HEK293 (cell line): ENCODE measurements around the gene ANKRD52.

Experiments used
- BCL11A ChIP-seq: fragments of 450-650 bp; formaldehyde crosslinking; IDR thresholded peaks from 2 replicates; pipeline ENCODE4 v1.5.1; 2016; ENCODE audit warnings: low read depth, missing biosample characterization, missing genetic modification characterization
- KLF16 ChIP-seq: fragments of 450-650 bp; formaldehyde crosslinking; IDR thresholded peaks from 2 replicates; pipeline ENCODE4 v1.5.1; 2017; ENCODE audit warnings: missing biosample characterization, missing genetic modification characterization
- MEIS1 ChIP-seq: sonication (generic); formaldehyde crosslinking; IDR thresholded peaks from 2 replicates; pipeline ENCODE4 v1.8.1; 2022; ENCODE audit warnings: missing genetic modification reagents, mild to moderate bottlenecking, borderline replicate concordance
- OVOL3 ChIP-seq: fragments of 450-650 bp; formaldehyde crosslinking; IDR thresholded peaks from 2 replicates; pipeline ENCODE4 v1.5.1; 2016; ENCODE audit warnings: missing biosample characterization, missing genetic modification characterization
- SALL2 ChIP-seq: fragments of 450-650 bp; formaldehyde crosslinking; IDR thresholded peaks from 2 replicates; pipeline ENCODE4 v1.5.0; 2017; ENCODE audit warnings: missing biosample characterization, mild to moderate bottlenecking, missing genetic modification characterization, borderline replicate concordance
- YY2 ChIP-seq: fragments of 450-650 bp; formaldehyde crosslinking; IDR thresholded peaks from 2 replicates; pipeline ENCODE4 v1.5.1; 2016; ENCODE audit warnings: missing biosample characterization, missing genetic modification characterization
- ZBTB21 ChIP-seq: fragments of 450-650 bp; formaldehyde crosslinking; IDR thresholded peaks from 2 replicates; pipeline ENCODE4 v1.5.1; 2017; ENCODE audit warnings: missing biosample characterization, missing genetic modification characterization
- ZEB2 ChIP-seq: fragments of 450-650 bp; formaldehyde crosslinking; IDR thresholded peaks from 2 replicates; pipeline ENCODE4 v1.5.1; 2016; ENCODE audit warnings: missing biosample characterization, missing genetic modification characterization
- ZNF138 ChIP-seq: fragments of 450-650 bp; formaldehyde crosslinking; IDR thresholded peaks from 2 replicates; pipeline ENCODE4 v1.5.1; 2016; ENCODE audit warnings: missing biosample characterization, missing genetic modification characterization, borderline replicate concordance
- ZNF16 ChIP-seq: fragments of 450-650 bp; formaldehyde crosslinking; IDR thresholded peaks from 2 replicates; pipeline ENCODE4 v1.5.1; 2016; ENCODE audit warnings: low read depth, missing biosample characterization, missing genetic modification characterization
- ZNF24 ChIP-seq: fragments of 450-650 bp; formaldehyde crosslinking; IDR thresholded peaks from 2 replicates; pipeline ENCODE4 v1.5.1; 2016; ENCODE audit warnings: missing biosample characterization, missing genetic modification characterization
- ZNF248 ChIP-seq: fragments of 450-650 bp; formaldehyde crosslinking; IDR thresholded peaks from 2 replicates; pipeline ENCODE4 v1.5.1; 2017; ENCODE audit warnings: missing biosample characterization, missing genetic modification characterization
- ZNF302 ChIP-seq: fragments of 450-650 bp; formaldehyde crosslinking; IDR thresholded peaks from 2 replicates; pipeline ENCODE4 v1.5.1; 2016; ENCODE audit warnings: missing biosample characterization, missing genetic modification characterization, low read depth
- ZNF324 ChIP-seq: fragments of 450-650 bp; formaldehyde crosslinking; IDR thresholded peaks from 2 replicates; pipeline ENCODE4 v1.5.1; 2016; ENCODE audit warnings: missing biosample characterization, missing genetic modification characterization
- ZNF341 ChIP-seq: fragments of 450-650 bp; formaldehyde crosslinking; IDR thresholded peaks from 2 replicates; pipeline ENCODE4; 2016; ENCODE audit warnings: low read depth, missing biosample characterization, missing genetic modification characterization
- ZNF37A ChIP-seq: fragments of 450-650 bp; IDR thresholded peaks from 2 replicates; pipeline ENCODE4 v1.5.1; 2018; ENCODE audit warnings: missing biosample characterization, missing genetic modification characterization
- ZNF473 ChIP-seq: fragments of 450-650 bp; formaldehyde crosslinking; IDR thresholded peaks from 2 replicates; pipeline ENCODE4 v1.5.1; 2017; ENCODE audit warnings: missing biosample characterization, missing genetic modification characterization
- ZNF48 ChIP-seq: fragments of 450-650 bp; formaldehyde crosslinking; IDR thresholded peaks from 2 replicates; pipeline ENCODE4 v1.5.1; 2016; ENCODE audit warnings: missing biosample characterization, missing genetic modification characterization
- ZNF521 ChIP-seq: fragments of 450-650 bp; formaldehyde crosslinking; IDR thresholded peaks from 2 replicates; pipeline ENCODE4 v1.5.1; 2017; ENCODE audit warnings: missing biosample characterization, mild to moderate bottlenecking, missing genetic modification characterization
- ZNF585B ChIP-seq: fragments of 450-650 bp; formaldehyde crosslinking; IDR thresholded peaks from 2 replicates; pipeline ENCODE4 v1.5.1; 2016; ENCODE audit warnings: missing biosample characterization, missing genetic modification characterization
- ZNF600 ChIP-seq: fragments of 450-650 bp; formaldehyde crosslinking; IDR thresholded peaks from 2 replicates; pipeline ENCODE4 v1.5.1; 2016; ENCODE audit warnings: missing biosample characterization, missing genetic modification characterization
- ZNF621 ChIP-seq: fragments of 450-650 bp; formaldehyde crosslinking; IDR thresholded peaks from 2 replicates; pipeline ENCODE4 v1.5.1; 2017; ENCODE audit warnings: missing biosample characterization, missing genetic modification characterization
- ZNF776 ChIP-seq: fragments of 450-650 bp; formaldehyde crosslinking; IDR thresholded peaks from 2 replicates; pipeline ENCODE4 v1.5.0; 2017; ENCODE audit warnings: missing biosample characterization, missing genetic modification characterization, borderline replicate concordance
- ZNF791 ChIP-seq: fragments of 450-650 bp; formaldehyde crosslinking; IDR thresholded peaks from 2 replicates; pipeline ENCODE4 v1.5.1; 2016; ENCODE audit warnings: missing biosample characterization, missing genetic modification characterization
- TF ChIP-seq, protein P1 (sequence below): fragments of 450-650 bp; formaldehyde crosslinking; IDR thresholded peaks from 2 replicates; pipeline ENCODE4 v1.5.1; 2016; ENCODE audit warnings: missing biosample characterization, missing genetic modification characterization
- TF ChIP-seq, protein P2 (sequence below): fragments of 450-650 bp; formaldehyde crosslinking; IDR thresholded peaks from 2 replicates; pipeline ENCODE4 v1.5.1; 2016; ENCODE audit warnings: missing biosample characterization, missing genetic modification characterization
- TF ChIP-seq, protein P3 (sequence below): fragments of 450-650 bp; formaldehyde crosslinking; IDR thresholded peaks from 2 replicates; pipeline ENCODE4 v1.5.1; 2016; ENCODE audit warnings: missing biosample characterization, missing genetic modification characterization
- TF ChIP-seq, protein P4 (sequence below): fragments of 450-650 bp; formaldehyde crosslinking; conservative IDR thresholded peaks from 2 replicates; pipeline ENCODE4 v1.5.1; 2016; ENCODE audit warnings: low read depth, missing biosample characterization, missing genetic modification characterization
- TF ChIP-seq, protein P5 (sequence below): fragments of 450-650 bp; IDR thresholded peaks from 2 replicates; pipeline ENCODE4 v1.5.1; 2018; ENCODE audit warnings: missing biosample characterization, missing genetic modification characterization
- TF ChIP-seq, protein P6 (sequence below): fragments of 450-650 bp; formaldehyde crosslinking; IDR thresholded peaks from 2 replicates; pipeline ENCODE4 v1.5.1; 2016; ENCODE audit warnings: missing biosample characterization, missing genetic modification characterization

Gene ANKRD52

DNA sequence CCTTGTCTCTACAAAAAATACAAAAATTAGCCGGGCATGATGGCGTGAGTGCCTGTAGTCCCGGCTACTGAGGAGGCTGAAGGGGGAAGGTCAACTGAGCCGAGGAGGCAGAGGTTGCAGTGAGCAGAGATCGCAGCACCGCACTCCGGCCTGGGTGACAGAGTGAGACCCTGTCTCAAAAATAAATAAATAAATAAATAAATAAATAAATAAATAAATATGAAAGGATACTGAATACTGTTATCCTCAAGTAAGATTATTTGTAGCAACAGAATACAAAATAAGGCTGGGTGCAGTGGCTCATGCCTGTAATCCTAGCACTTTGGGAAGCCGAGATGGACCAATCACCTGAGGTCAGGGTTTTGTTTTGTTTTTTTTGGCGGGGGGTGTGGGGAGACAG, 38.3 kb downstream of the ANKRD52 start (continued):
- TF ChIP-seq, protein P1, sequence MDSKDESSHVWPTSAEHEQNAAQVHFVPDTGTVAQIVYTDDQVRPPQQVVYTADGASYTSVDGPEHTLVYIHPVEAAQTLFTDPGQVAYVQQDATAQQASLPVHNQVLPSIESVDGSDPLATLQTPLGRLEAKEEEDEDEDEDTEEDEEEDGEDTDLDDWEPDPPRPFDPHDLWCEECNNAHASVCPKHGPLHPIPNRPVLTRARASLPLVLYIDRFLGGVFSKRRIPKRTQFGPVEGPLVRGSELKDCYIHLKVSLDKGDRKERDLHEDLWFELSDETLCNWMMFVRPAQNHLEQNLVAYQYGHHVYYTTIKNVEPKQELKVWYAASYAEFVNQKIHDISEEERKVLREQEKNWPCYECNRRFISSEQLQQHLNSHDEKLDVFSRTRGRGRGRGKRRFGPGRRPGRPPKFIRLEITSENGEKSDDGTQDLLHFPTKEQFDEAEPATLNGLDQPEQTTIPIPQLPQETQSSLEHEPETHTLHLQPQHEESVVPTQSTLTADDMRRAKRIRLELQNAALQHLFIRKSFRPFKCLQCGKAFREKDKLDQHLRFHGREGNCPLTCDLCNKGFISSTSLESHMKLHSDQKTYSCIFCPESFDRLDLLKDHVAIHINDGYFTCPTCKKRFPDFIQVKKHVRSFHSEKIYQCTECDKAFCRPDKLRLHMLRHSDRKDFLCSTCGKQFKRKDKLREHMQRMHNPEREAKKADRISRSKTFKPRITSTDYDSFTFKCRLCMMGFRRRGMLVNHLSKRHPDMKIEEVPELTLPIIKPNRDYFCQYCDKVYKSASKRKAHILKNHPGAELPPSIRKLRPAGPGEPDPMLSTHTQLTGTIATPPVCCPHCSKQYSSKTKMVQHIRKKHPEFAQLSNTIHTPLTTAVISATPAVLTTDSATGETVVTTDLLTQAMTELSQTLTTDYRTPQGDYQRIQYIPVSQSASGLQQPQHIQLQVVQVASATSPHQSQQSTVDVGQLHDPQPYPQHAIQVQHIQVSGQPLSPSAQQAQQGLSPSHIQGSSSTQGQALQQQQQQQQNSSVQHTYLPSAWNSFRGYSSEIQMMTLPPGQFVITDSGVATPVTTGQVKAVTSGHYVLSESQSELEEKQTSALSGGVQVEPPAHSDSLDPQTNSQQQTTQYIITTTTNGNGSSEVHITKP: no peak
- TF ChIP-seq ZNF341 (0 out of 2 replicates have a peak, but pooled peaks have one; percentile 34), MEIS1 (CRISPR knock-in tag) (no peak), ZNF521 (no peak), ZNF37A (no peak), YY2 (no peak), OVOL3 (tag by site-specific recombination) (no peak; the same call in 1 of the 2 replicates), ZEB2 (no peak; the same call in 1 of the 2 replicates), ZNF16 (tag by site-specific recombination) (no peak), ZNF621 (tag by site-specific recombination) (no peak), ZNF48 (no peak), ZNF585B (no peak), ZNF248 (tag by site-specific recombination) (no peak), SALL2 (no peak), ZBTB21 (peak; percentile 49; the same call in 1 of the 2 replicates), ZNF776 (tag by site-specific recombination) (no peak), ZNF324 (no peak), ZNF24 (peak; percentile 52; the same call in 1 of the 2 replicates), BCL11A (no peak), ZNF600 (tag by site-specific recombination) (no peak), ZNF302 (tag by site-specific recombination) (no peak), ZNF473 (tag by site-specific recombination) (no peak), ZNF138 (tag by site-specific recombination) (no peak), KLF16 (no peak), ZNF791 (peak; percentile 88)
- TF ChIP-seq, protein P2, sequence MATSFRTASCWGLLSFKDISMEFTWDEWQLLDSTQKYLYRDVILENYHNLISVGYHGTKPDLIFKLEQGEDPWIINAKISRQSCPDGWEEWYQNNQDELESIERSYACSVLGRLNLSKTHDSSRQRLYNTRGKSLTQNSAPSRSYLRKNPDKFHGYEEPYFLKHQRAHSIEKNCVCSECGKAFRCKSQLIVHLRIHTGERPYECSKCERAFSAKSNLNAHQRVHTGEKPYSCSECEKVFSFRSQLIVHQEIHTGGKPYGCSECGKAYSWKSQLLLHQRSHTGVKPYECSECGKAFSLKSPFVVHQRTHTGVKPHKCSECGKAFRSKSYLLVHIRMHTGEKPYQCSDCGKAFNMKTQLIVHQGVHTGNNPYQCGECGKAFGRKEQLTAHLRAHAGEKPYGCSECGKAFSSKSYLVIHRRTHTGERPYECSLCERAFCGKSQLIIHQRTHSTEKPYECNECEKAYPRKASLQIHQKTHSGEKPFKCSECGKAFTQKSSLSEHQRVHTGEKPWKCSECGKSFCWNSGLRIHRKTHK (tag by site-specific recombination): no peak
- TF ChIP-seq, protein P3, sequence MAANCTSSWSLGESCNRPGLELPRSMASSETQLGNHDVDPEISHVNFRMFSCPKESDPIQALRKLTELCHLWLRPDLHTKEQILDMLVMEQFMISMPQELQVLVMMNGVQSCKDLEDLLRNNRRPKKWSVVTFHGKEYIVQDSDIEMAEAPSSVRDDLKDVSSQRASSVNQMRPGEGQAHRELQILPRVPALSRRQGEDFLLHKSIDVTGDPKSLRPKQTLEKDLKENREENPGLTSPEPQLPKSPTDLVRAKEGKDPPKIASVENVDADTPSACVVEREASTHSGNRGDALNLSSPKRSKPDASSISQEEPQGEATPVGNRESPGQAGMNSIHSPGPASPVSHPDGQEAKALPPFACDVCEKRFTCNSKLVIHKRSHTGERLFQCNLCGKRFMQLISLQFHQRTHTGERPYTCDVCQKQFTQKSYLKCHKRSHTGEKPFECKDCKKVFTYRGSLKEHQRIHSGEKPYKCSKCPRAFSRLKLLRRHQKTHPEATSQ: no peak
- TF ChIP-seq, protein P4, sequence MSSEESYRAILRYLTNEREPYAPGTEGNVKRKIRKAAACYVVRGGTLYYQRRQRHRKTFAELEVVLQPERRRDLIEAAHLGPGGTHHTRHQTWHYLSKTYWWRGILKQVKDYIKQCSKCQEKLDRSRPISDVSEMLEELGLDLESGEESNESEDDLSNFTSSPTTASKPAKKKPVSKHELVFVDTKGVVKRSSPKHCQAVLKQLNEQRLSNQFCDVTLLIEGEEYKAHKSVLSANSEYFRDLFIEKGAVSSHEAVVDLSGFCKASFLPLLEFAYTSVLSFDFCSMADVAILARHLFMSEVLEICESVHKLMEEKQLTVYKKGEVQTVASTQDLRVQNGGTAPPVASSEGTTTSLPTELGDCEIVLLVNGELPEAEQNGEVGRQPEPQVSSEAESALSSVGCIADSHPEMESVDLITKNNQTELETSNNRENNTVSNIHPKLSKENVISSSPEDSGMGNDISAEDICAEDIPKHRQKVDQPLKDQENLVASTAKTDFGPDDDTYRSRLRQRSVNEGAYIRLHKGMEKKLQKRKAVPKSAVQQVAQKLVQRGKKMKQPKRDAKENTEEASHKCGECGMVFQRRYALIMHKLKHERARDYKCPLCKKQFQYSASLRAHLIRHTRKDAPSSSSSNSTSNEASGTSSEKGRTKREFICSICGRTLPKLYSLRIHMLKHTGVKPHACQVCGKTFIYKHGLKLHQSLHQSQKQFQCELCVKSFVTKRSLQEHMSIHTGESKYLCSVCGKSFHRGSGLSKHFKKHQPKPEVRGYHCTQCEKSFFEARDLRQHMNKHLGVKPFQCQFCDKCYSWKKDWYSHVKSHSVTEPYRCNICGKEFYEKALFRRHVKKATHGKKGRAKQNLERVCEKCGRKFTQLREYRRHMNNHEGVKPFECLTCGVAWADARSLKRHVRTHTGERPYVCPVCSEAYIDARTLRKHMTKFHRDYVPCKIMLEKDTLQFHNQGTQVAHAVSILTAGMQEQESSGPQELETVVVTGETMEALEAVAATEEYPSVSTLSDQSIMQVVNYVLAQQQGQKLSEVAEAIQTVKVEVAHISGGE (tag by site-specific recombination): peak; percentile 85
- TF ChIP-seq, protein P5, sequence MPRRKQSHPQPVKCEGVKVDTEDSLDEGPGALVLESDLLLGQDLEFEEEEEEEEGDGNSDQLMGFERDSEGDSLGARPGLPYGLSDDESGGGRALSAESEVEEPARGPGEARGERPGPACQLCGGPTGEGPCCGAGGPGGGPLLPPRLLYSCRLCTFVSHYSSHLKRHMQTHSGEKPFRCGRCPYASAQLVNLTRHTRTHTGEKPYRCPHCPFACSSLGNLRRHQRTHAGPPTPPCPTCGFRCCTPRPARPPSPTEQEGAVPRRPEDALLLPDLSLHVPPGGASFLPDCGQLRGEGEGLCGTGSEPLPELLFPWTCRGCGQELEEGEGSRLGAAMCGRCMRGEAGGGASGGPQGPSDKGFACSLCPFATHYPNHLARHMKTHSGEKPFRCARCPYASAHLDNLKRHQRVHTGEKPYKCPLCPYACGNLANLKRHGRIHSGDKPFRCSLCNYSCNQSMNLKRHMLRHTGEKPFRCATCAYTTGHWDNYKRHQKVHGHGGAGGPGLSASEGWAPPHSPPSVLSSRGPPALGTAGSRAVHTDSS (tag by site-specific recombination): no peak
- TF ChIP-seq, protein P6, sequence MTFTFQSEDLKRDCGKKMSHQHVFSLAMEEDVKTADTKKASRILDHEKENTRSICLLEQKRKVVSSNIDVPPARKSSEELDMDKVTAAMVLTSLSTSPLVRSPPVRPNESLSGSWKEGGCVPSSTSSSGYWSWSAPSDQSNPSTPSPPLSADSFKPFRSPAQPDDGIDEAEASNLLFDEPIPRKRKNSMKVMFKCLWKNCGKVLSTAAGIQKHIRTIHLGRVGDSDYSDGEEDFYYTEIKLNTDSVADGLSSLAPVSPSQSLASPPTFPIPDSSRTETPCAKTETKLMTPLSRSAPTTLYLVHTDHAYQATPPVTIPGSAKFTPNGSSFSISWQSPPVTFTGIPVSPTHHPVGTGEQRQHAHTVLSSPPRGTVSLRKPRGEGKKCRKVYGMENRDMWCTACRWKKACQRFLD: peak; percentile 79
